SU-DHL-6 (cell line): Measurements from ENCODE around the gene SYVN1.
A peak's percentile ranks its signal among the peaks of the same experiment; 100 is the strongest.

Source experiments
- H2AFZ ChIP-seq: fragments of 200-600 bp; sonication (generic); 2 replicates; pipeline ENCODE4 v1.6.1; 2014; ENCODE audit warnings: low read depth, mild to moderate bottlenecking, moderate library complexity, mixed read lengths, antibody characterized with exemption, low read length; ENCODE audit not compliant: severe bottlenecking
- H3F3A ChIP-seq: fragments of 200-600 bp; shearing (Covaris generic); 2 replicates; pipeline ENCODE4 v1.6.0; 2016; ENCODE audit warnings: antibody characterized with exemption, mild to moderate bottlenecking; ENCODE audit not compliant: insufficient read depth
- H3K27ac ChIP-seq: fragments of 200-600 bp; sonication (generic); 2 replicates; pipeline ENCODE4 v1.5.1; 2016; ENCODE audit warnings: low read depth, mild to moderate bottlenecking, low read length, moderate library complexity, mixed read lengths
- H3K27me3 ChIP-seq: fragments of 200-600 bp; sonication (generic), shearing (Covaris generic); 2 replicates; pipeline ENCODE4 v1.6.0; 2014; ENCODE audit warnings: mild to moderate bottlenecking, low read length
- H3K36me3 ChIP-seq: fragments of 200-600 bp; sonication (generic); 2 replicates; pipeline ENCODE4 v1.6.1; 2014; ENCODE audit warnings: mild to moderate bottlenecking, low read length, mixed read lengths
- H3K4me2 ChIP-seq: fragments of 300-600, 200-600 bp; shearing (Covaris generic), sonication (generic); 2 replicates; pipeline ENCODE4 v1.6.0; 2014; ENCODE audit warnings: low read length, low read depth, mild to moderate bottlenecking; ENCODE audit not compliant: poor library complexity, severe bottlenecking
- H3K4me3 ChIP-seq: fragments of 200-600 bp; sonication (generic); 2 replicates; pipeline ENCODE4 v1.5.1; 2014; ENCODE audit warnings: antibody characterized with exemption, low read length, mild to moderate bottlenecking, mixed read lengths; ENCODE audit not compliant: insufficient read depth, poor library complexity, severe bottlenecking
- H3K79me2 ChIP-seq: fragments of 200-600 bp; sonication (generic); 2 replicates; pipeline ENCODE4 v1.6.1; 2014; ENCODE audit warnings: mild to moderate bottlenecking, low read length, moderate library complexity; ENCODE audit not compliant: insufficient read depth
- H3K9ac ChIP-seq: fragments of 200-600 bp; sonication (generic); 2 replicates; pipeline ENCODE4 v1.7.0; 2014; ENCODE audit warnings: mild to moderate bottlenecking, low read length
- H3K9me2 ChIP-seq: fragments of 200-600 bp; sonication (generic); replicated peaks from 2 replicates; pipeline ENCODE4 v1.6.1; 2014; ENCODE audit warnings: low read length; ENCODE audit not compliant: insufficient read depth
- H3K9me3 ChIP-seq: fragments of 200-600 bp; sonication (generic); 2 replicates; pipeline ENCODE4 v1.6.1; 2014; ENCODE audit warnings: low read length, mixed read lengths; ENCODE audit not compliant: insufficient read depth
- H4K20me1 ChIP-seq: fragments of 200-600 bp; sonication (generic); 2 replicates; pipeline ENCODE4 v1.6.1; 2014; ENCODE audit warnings: low read depth, mild to moderate bottlenecking, antibody characterized with exemption, low read length, moderate library complexity, mixed read lengths
- CTCF ChIP-seq: fragments of 200-600 bp; sonication (generic); IDR thresholded peaks from one replicate; pipeline ENCODE4 v1.5.1; 2017; ENCODE audit warnings: antibody characterized with exemption, mild to moderate bottlenecking, low read length, moderate library complexity; ENCODE audit not compliant: insufficient read depth, poor library complexity, severe bottlenecking
- EZH2phosphoT487 ChIP-seq: fragments of 200-600 bp; sonication (generic), shearing (Covaris generic); conservative IDR thresholded peaks from 2 replicates; pipeline ENCODE4 v1.6.1; 2018; ENCODE audit warnings: mild to moderate bottlenecking, antibody characterized with exemption, low read length, moderate library complexity, mixed read lengths

Gene SYVN1

GRCh38 chr11:65132238-65132987 lies 1.9 kb downstream of the SYVN1 start:
- no peaks in the 10 kb centered on the region for H4K20me1 ChIP-seq
- peaks cover 22% of the 10 kb centered on the region; the same call in 1 of the 2 replicates for H3K36me3 ChIP-seq
- H2AFZ ChIP-seq = no peak overlapping the region
- no peaks in the 10 kb centered on the region for H3K9me3 ChIP-seq
- H3F3A ChIP-seq = peaks cover 49% of the 10 kb centered on the region
- TF ChIP-seq EZH2phosphoT487 (no peak), CTCF (no peak)
- peaks cover 25% of the 10 kb centered on the region for H3K79me2 ChIP-seq
- H3K4me2 ChIP-seq = peak overlapping the region; percentile 99
- no peaks in the 10 kb centered on the region for H3K9me2 ChIP-seq
- peak overlapping the region; percentile 100 for H3K27ac ChIP-seq
- no peaks in the 10 kb centered on the region for H3K27me3 ChIP-seq
- peak overlapping the region; percentile 97 for H3K9ac ChIP-seq
- peak overlapping the region; percentile 96 for H3K4me3 ChIP-seq

GRCh38 chr11:65131895-65132237 lies 2.5 kb downstream of the SYVN1 start:
- peak overlapping the region; percentile 100 for H3K27ac ChIP-seq
- peaks cover 22% of the 10 kb centered on the region; the same call in 1 of the 2 replicates for H3K36me3 ChIP-seq
- peak overlapping the region; percentile 48 for H3K4me3 ChIP-seq
- H3K9me2 ChIP-seq = no peaks in the 10 kb centered on the region
- no peaks in the 10 kb centered on the region for H3K9me3 ChIP-seq
- no peak overlapping the region for H2AFZ ChIP-seq
- H3K27me3 ChIP-seq = no peaks in the 10 kb centered on the region
- peak overlapping the region; percentile 97 for H3K9ac ChIP-seq
- H3K79me2 ChIP-seq = peaks cover 25% of the 10 kb centered on the region
- H3F3A ChIP-seq = peaks cover 54% of the 10 kb centered on the region
- TF ChIP-seq EZH2phosphoT487 (no peak), CTCF (no peak)
- H3K4me2 ChIP-seq = peak overlapping the region; percentile 99
- H4K20me1 ChIP-seq = no peaks in the 10 kb centered on the region

- Histone ChIP-seq H3K4me2 (peak overlapping the region; percentile 99), H3K4me3 (peak overlapping the region; percentile 48), H3K9ac (peak overlapping the region; percentile 97), H3K27me3 (no peaks in the 10 kb centered on the region), H3K79me2 (peaks cover 25% of the 10 kb centered on the region), H3K36me3 (peaks cover 22% of the 10 kb centered on the region; the same call in 1 of the 2 replicates), H4K20me1 (no peaks in the 10 kb centered on the region), H3K9me3 (no peaks in the 10 kb centered on the region), H3K27ac (peak overlapping the region; percentile 100), H3K9me2 (no peaks in the 10 kb centered on the region), H2AFZ (no peak overlapping the region), H3F3A (peaks cover 58% of the 10 kb centered on the region)
- no peak for TF ChIP-seq EZH2phosphoT487
- no peak for TF ChIP-seq CTCF
These were observed 2.9 kb downstream of the SYVN1 start for GRCh38 chr11:65131417-65131776.
